Measurements from ENCODE around the gene CWC27.
"Not testable (repeated sequence)": the region's sequence is repeated elsewhere in the genome, so short reads cannot be mapped to it uniquely, and the experiment has no call there.

The CWC27 gene

DNA sequence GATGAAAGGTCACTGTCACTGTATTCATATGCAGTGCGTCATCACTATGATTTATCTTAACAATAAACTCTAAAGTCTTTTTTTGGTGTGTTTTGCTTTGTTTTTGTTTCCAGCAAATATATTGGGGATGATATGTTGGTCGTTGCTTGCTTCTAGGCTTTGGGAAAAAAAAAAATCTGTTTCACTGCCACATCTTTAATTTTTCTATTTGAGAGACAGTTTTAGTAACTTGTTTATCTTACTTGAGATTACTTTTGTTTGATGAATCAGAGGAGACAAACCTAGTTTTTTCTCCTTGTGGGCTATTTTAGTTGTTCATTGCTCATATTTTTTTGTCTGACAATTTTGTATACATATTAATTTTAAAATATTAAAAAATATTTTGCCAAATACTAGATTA is 19.4 kb downstream of the CWC27 start:
- DNase-seq (ENCODE audit: low read depth, low spot score), result no peak

DNA sequence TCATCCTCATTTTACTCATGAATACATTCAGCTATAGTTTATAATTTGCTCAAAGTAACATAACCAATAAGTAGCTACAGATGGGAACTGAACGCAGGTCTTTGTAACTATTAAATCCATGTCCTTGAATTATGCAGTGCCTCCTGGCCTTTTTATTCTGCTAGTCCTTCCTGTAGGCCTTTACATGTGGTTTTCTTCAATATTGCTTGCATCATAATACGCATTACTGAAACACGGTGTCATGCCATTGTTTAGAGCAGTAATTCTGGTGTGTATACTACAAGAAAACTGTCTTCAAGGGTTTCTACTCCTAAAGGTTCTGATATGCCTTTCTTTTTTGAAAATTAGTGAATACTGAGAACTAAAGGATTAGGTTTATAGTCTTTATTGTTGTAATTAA is 20.7 kb downstream of the CWC27 start:
- no peak for DNase-seq (ENCODE audit: low read depth, low spot score)

DNA sequence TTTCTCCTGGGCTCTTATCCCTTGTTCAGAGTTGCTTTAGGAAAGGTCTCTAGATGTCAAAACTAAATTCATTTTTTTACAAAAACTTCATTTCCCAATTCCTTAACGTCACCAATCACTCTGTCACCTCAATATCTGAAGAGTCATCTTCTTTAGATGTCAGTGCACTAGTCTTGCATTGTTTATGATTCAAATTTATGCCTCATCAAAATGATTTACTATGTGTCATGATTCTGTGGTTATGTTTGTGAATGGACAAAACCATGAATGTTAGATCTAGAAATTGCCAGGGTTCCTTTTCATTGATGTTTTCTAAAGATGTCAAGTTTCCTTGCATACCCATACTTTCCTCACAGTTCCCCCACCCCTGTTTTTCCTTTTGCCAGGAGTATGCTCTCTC is 21.5 kb downstream of the CWC27 start:
- DNase-seq (ENCODE audit: low read depth, low spot score), result no peak

DNA sequence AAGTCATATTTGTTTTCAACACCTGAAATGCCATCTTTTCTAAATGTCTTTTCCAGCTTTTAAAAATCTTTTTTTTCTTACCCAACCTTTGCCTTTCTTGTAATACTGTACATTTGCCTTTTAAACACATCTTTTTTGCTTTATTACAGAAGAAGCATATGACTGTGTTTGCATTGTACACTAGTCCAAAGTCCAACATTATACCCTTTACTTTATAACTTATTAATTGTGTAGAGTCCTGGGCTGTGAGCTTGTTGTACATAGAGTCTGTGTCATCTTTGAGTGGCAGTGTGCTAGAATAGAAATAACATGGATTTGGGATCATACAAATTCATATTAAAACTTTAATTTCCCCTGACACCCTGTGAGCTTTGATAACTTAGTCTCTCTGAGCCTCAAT is 23.7 kb downstream of the CWC27 start:
- DNase-seq (ENCODE audit: low read depth, low spot score), result no peak

DNA sequence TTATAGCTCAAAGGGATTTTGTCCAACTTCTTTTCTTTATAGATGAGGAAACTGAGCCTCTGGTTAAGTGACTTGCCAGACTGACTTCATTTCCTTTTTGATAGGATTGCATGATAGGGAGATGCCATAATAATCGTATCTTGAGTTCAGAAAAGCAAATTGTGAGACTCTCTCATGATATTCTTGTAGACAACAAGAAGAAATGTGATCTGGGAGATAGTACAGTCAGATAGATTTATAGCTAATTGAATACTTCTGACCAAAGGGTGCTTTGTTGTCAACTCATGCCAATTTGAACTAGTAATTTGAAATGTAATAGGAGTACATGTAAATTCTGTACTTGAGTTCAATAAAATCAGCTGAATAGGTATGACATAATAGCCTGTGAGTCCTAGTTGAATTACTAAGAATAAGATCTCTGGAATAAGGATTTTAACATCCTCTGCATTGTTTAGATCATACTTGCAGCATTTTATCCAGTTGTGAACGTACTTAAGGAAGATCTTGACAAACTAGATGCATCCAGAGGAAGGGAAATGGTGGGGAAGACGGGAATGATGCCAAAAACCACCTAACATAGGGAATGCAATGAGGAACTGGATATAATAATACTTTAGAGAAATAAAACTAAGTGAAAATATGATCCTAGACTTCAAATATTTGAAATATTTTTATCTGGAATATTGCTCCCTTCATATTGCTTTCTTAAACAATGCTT is 25.5 kb downstream of the CWC27 start:
- no peak for DNase-seq (ENCODE audit: low read depth, low spot score)

DNA sequence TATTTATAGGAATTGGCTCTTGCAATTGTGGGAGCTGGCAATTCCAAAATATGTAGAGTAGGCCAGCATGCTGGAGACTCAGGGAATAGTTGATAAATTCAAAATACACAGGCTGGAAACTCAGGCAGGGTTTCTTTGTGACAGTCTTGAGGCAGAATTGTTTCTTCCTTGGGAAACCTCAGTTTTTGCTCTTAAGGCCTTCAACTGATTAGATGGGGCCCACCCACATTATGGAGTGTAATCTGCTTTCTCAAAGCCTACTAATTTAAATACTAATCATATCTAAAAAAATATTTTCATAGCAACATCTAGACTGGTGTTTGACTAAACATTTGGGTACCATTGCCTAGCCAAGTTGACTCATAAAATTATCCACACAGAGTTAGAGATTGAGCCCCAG is 27.6 kb downstream of the CWC27 start:
- DNase-seq (ENCODE audit: low read depth, low spot score), result no peak

DNA sequence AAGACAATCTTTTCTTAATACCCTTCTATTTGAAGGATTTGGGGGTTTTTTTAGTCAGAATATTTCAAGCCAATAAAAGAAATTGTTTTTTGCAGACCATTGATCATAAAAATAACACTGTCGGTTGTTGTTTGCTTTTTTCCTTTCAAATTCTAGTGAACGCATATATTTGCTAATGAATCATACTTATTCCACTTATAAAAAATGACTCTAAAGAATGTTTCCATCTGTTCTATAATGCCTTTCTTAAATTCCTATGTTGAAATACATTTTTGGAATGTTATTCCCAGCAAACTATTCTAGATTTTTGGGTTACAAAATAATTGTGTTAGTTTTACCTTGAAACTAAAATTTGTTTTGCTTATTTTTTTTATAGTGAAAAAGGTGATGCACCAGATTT is 32.2 kb downstream of the CWC27 start:
- DNase-seq (ENCODE audit: low read depth, low spot score), result no peak

DNA sequence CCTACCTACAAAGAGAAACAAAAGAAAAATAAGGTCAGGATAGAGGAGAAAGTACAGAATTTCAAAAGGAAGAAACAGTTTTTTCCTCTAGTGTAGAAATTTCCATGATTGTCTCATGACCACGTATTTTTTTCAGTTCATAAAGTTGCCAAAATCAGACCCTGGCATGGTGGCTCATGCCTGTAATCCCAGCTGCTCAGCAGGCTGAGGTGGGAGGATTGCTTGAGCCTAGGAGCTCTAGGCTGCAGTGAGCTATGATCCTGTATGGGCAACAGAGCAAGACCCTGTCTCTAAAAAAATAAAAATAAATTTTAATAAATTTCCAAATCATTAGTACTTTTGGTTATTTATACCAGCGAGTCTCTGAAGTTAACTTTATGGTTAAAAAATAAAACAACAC is 37.8 kb downstream of the CWC27 start:
- no peak for DNase-seq (ENCODE audit: low read depth, low spot score)

DNA sequence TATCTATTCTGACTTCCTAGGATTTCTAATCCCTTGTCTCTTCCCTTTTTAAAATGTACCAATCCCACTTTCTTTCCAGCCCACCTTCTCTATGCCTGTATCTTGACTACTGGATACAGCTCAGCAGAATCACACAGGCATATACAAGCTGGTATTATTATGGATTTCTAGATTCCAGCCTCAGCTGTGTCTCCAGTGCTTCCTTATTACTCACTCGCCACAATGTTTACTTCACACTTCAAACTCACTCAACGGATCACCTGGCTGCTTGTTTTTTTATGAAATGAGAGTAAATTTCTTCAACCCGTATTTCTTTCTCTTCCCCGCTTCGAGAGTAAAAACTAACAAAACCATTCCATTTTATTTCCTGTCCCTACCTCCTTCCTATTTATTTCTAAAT is 38.8 kb downstream of the CWC27 start:
- DNase-seq (ENCODE audit: low read depth, low spot score), result no peak

DNA sequence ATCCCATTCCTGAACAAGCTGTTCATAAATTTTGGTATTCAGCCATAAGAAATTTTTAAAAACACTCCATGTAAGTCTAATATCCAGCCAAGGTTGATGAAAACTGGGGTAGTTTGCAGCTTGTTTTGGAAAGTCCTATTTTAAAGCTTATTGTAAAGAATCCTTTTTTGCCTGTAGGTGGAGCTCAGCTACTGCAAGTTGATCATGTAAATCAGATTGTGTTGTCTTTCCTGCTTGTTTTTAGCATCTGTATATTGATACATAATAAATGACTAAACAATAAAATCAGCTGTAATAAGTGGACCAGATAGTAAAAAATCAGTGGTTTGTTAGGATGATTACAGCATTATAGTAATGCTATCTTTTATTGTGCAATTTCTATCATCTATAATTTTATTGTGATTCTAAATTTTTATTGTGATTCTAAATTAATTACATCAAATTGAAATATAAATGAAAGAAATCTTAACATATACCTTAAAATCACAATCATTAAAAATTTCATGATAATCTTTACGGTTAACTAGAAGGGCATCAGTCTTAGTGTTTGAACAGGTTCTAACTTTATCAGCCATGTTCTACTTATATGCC is 42.4 kb downstream of the CWC27 start:
- DNase-seq (ENCODE audit: low read depth, low spot score), result no peak

DNA sequence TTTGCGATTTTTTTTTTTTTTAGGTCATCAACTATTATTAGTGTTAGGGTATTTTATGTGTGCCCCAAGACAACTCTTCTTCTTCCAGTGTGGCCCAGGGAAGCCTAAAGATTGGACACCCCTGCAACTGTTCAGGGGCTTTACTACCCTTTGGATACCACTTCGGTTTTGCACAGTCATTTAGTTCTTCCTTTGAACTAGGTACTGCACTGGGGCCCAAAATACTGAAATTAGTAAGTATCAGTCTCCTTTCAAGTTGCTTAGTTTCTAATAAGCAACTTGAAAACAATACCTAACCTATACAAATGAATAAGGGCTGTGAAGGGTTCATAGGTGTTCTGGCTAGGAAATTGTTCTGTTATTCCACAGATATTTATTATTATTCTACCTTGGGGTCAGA is 45.3 kb downstream of the CWC27 start:
- DNase-seq (ENCODE audit: low read depth, low spot score), result no peak

DNA sequence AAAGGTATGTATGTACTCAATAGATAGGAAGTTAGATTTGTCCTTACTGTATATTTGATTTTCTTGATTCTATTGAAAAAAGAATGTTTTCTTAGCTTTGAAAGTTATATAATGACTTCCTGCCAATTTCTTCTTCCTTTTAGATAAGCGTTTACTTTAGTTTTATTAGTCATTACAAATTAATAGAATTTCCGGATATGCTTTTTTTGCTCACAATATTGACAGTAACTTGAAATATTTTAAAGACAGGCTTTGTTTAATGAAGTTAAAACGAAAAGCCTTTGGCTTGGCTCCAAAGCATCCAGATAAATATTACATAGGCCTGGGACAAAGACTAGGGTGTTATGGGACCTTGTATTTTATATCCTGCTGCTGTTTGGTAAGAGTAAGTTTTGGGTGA is 49.5 kb downstream of the CWC27 start:
- no peak for DNase-seq (ENCODE audit: low read depth, low spot score)

DNA sequence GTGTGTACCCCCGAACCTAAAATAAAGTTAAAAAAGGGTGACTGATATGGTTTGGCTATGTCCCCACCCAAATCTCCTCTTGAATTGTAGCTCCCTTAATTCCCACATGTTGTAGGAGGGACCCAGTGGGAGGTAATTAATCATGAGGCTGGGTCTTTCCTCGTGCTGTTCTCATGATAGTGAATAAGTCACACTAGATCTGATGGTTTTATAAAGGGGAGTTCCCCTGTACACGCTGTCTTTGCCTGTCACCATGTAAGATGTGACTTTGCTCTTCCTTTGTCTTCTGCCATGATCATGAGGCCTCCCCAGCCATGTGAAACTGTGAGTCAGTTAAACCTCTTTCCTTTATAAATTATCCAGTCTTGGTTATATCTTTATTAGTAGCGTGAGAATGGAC is 50.6 kb downstream of the CWC27 start:
- DNase-seq (ENCODE audit: low read depth, low spot score), result not testable (repeated sequence)

DNA sequence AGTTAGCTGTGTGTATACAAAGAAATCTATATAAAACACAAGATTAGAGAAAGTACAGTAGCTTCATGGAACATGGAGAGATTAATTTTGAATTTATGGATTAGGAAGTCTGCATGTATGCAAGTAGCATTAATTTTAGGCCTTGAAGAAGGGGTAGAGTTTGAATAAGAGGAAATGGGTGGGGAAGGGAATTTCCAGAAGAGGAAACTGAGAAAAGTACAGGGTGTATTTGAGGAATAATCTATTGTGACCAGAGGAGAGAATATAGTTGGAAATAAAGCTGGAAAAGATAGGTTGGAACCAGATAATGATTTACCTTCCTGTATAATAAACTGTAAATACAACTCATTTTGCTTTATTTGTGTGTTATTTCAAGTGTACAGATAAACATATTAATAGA is 53.6 kb downstream of the CWC27 start:
- no peak for DNase-seq (ENCODE audit: low read depth, low spot score)

DNA sequence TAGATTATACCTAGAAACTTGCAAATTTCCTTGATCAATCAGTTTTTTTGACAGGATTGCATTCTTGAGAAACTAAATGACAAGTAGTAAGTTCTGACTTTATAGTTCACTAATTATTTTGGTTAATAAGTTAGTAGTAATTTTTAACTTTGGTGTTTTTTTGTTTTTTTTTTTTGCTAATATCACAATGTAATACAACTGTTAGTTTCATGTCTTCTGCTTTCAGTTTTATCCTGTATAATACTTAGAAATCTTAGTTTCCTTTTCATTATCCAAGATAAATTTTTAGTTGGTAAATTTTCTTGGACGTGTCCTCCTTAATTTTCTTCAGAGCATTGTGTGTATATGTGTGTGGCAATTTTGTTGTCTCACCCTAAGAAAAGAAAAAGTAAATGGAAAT is 57.8 kb downstream of the CWC27 start:
- DNase-seq (ENCODE audit: low read depth, low spot score), result no peak

DNA sequence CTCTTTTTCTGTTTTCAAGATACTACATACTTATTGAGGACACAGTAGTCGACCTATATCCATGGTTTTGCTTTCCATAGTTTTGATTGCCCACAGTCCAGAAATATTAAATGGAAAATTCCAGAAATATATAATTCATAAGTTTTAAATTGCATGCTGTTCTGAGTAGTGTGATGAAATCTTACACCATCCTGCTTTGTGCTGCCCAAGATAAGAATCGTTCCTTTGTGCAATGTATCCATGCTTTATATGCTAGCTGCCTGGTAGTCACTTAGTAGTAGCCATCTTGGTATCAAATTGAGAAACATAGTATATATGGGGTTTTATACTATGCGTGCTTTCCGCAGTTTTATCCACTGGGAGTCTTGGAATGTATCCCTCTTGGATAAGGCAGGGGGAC is 59.0 kb downstream of the CWC27 start:
- DNase-seq (ENCODE audit: low read depth, low spot score), result no peak

DNA sequence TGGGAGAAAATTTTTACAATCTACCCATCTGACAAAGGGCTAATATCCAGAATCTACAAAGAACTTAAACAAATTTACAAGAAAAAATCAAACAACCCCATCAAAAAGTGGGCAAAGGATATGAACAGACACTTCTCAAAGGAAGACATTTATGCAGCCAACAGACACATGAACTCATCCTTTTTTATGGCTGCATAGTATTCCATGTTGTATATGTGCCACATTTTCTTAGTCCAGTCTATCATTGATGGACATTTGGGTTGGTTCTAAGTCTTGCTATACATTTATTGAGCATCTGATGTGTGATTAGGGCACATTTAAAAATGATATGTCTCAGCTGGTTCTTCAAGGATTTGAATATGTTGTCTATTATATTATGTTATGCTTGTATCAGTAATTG is 61.9 kb downstream of the CWC27 start:
- not testable (repeated sequence) for DNase-seq (ENCODE audit: low read depth, low spot score)

DNA sequence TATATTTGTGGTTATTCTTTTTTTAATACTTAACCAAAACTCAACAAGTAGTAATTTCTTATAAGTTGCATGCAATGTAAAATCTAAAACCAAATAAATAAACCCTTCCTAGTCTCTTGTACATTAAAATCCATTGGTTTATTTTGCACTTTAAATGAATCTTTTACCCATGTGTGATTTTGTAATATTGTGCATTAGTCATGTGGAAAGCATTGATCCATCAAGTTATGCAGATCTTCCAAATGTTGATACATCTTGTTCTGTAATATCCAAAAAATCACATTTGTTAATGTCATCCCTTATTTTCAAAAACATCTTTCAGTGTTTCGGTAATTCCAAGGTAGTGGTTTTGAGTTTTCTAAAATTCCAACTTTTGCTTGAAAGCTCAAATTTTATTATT is 63.3 kb downstream of the CWC27 start:
- DNase-seq (ENCODE audit: low read depth, low spot score), result no peak

DNA sequence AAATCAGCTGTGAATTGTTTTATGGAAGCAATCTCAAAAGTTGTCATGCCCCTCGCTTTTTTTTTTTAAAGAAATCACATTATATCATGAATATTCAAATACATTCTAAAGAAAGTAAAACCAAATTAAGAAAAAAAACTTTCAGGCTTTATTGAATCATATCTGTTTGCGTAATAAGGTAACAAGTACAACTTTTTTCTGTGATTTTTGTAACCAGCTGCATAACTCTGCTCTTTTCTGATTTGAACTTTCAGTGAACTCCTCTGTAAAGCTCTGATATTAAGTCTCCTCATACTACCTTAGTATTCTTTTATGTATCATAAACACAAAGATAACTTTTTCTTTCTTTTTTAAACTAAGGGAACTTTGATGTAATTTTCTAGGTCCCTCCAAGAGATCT is 65.3 kb downstream of the CWC27 start:
- DNase-seq (ENCODE audit: low read depth, low spot score), result no peak

DNA sequence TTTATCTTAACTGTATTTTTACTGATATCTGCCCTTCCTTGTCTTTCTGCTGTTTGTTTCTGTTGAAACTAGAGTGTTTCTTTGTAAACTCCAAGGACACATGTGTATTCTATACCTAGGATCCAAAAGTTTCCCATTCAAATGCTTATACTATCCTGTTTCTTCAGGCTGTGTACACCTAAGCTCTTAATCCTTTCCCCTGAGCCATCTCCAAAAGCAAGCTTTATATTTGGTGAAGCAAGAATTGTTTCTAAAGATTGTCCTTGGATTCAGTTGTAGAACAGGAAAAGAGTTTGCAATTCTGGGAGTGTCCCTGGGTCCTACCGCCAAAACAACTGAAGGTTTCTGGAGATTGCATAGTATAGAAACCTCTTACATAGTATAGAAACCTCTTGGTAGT is 65.9 kb downstream of the CWC27 start:
- no peak for DNase-seq (ENCODE audit: low read depth, low spot score)

DNA sequence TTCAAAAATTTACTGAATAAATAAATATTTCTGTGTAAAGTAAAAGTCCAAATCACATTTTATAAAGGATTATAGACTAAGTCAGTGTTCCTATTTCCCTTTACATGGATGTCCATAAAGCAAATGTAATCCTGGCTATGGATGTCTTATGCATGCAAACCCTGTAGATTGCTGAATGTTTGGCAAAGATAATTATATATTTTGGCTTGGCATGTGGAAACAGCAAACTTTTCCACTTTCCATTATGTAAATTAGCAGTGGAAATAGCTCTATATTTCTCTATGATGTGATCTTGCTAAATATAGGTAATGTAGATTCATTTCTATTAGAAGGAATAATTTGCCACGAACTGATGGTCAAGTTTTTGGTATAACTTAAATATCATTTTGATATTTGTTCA is 66.5 kb downstream of the CWC27 start:
- no peak for DNase-seq (ENCODE audit: low read depth, low spot score)

DNA sequence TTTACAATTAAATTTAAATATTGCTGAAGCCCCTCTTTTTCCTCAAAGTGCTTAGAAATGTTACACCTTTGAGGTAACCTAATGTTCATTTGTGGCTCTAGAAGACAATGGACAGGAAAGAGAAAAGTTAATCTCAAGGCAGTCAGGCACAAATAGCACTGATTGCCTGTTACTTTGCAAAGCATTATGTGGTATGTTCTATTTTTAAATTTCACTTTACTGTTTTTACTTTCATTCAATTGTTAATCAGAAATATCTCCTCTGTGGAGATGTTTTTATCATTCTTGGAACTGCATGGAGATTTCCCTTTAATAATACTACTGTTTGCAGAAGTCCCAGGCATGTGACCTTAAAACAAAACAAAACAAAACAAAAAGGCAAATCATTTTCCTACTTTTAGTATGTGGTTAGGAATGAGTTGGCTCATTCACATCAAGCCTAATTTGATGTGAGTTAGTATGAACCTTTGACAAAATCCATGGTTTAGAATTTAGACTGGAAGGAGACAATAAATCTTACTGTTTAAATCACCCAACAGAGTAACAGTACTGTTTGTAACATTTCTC is 67.5 kb downstream of the CWC27 start:
- no peak for DNase-seq (ENCODE audit: low read depth, low spot score)

DNA sequence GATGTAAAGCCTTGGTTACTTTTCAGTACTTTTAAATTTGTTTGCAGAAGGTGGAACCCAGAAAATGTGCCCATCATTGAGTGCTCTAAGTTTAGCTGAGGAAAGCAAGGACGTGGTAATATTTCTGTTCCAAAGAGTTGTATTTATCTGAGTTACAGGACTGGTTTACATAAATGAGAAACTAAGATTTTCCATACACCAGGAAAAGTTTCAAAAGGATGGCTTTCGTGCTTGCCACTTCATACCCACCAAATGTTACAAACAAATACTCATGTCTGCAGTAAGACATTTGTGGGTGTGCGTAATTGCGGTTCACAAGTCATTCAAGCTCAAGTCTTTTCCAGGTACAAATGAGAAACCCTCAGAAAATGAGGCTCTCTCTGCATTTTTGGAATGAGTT is 68.1 kb downstream of the CWC27 start:
- no peak for DNase-seq (ENCODE audit: low read depth, low spot score)

DNA sequence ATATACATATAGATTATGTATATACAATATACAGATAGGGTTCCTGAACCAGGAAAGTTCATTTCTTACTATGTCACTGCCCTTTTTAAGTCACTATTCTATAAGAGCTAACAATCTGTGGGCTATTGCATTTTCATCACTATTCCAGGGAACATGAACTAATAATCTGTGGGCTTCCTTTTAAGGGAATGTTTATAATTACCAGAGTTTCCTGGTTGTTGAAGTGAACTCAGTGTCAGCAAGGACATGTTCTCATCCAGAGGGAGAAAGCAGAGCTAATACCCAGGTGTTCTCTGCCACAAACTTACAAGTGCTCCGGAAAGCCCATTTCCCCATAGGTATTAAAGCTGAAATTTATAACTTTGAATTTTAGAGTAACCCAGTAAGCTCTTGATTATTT is 69.6 kb downstream of the CWC27 start:
- DNase-seq (ENCODE audit: low read depth, low spot score), result no peak

All from activated CD4-positive, CD25-positive, alpha-beta regulatory T cell treated with anti-CD3 and anti-CD28 coated beads, Interleukin-2, amount 50 U/mL, for 16 hours (primary cell).